ENCODE measurements around the gene ZNF236.

GRCh38 chr18:76986406-76986805 is 164.0 kb downstream of the ZNF236 start:
- TF ChIP-seq POLR2A (IDR thresholded peaks at IDR 0.05; ENCODE audit: low read depth), result no peak
- TF ChIP-seq, protein P1, sequence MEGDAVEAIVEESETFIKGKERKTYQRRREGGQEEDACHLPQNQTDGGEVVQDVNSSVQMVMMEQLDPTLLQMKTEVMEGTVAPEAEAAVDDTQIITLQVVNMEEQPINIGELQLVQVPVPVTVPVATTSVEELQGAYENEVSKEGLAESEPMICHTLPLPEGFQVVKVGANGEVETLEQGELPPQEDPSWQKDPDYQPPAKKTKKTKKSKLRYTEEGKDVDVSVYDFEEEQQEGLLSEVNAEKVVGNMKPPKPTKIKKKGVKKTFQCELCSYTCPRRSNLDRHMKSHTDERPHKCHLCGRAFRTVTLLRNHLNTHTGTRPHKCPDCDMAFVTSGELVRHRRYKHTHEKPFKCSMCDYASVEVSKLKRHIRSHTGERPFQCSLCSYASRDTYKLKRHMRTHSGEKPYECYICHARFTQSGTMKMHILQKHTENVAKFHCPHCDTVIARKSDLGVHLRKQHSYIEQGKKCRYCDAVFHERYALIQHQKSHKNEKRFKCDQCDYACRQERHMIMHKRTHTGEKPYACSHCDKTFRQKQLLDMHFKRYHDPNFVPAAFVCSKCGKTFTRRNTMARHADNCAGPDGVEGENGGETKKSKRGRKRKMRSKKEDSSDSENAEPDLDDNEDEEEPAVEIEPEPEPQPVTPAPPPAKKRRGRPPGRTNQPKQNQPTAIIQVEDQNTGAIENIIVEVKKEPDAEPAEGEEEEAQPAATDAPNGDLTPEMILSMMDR (IDR thresholded peaks at IDR 0.05), result no peak
